ENCODE data around the gene ARRDC5. TPM values are rescaled to one million over a fixed set of nuclear protein-coding genes. Genes with fewer than 3 reads are reported as not detected.

The ARRDC5 gene
- total and polyA plus RNA-seq, 2 of the 13 experiments (the other 11 are each of a cell fraction or from before 2014, with no cell fraction given): not detected

DNA sequence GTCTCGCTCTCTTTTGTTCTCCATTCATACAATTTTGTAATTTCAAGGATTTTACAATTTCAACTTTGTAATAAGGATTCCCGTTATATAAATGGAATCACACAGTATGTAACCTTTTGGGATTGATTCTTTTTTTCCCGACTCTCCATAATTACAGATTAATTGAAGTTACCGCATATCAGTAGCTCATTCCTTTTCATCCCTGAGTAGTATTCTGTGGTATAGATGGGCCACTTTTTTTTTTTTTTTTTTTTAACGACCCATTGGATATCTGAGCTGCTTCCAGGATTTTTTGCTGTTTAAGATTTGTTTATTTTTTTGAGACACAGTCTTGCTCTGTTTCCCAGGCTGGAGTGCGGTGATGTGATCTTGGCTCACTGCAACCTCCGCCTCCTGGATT lies 34.4 kb upstream of the ARRDC5 start:
- no peaks in the 10 kb centered on the region for H3K79me2 ChIP-seq (ENCODE audit: insufficient read depth, low read length)
- no peak overlapping the region for H2AFZ ChIP-seq (ENCODE audit: low read length)
- DNase-seq (ENCODE audit: low spot score) (no peak), FAIRE-seq (no peak), ATAC-seq (no peak)
- no peak overlapping the region for H3K4me3 ChIP-seq (replicated peaks in 1 of 3; ENCODE audit: insufficient read depth in 1 of 3, low read depth in 2 of 3, low read length in 3 of 3)
- no peak overlapping the region for H3K27ac ChIP-seq (ENCODE audit: extremely low read length, insufficient read depth, low read length)
- no peaks in the 10 kb centered on the region for H4K20me1 ChIP-seq (ENCODE audit: insufficient read depth, low read length)
- ChIA-PET CTCF (ENCODE audit: low intra/inter-chr PET ratio, low total read pairs) (no interaction called here), POLR2A (no interaction called here)
- in situ Hi-C loops (cut with HindIII; ENCODE audit: extremely low pct_ligation_motif_present, low pct_unique_long_range_greater_than_20kb) (no loop called here), intact Hi-C loops (cut with micrococcal nuclease; ENCODE audit: unreplicated experiment) (no loop called here)
- H3K4me1 ChIP-seq (ENCODE audit: insufficient read depth, low read length): no peaks in the 10 kb centered on the region
- no TSS peak for BruUV-seq (replicated peaks)
- H3K27me3 ChIP-seq (ENCODE audit: control insufficient read depth in 1 of 2, insufficient read depth in 2 of 2, low read length in 2 of 2): no peaks in the 10 kb centered on the region
- peaks cover 12 to 58% of the 10 kb centered on the region in 2 experiments for H3K36me3 ChIP-seq (replicated peaks in 1 of 2; ENCODE audit: control insufficient read depth in 1 of 2, insufficient read depth in 2 of 2, low read length in 2 of 2)
- no peak overlapping the region for H3K9ac ChIP-seq (ENCODE audit: insufficient read depth, low read depth, low read length)
- no peaks in the 10 kb centered on the region for H3K9me3 ChIP-seq (ENCODE audit: low read length)
- WGBS (ENCODE audit: low lambda C conversion rate): 91% methylated on average over 7 of the region's 7 CpGs
- H3K4me2 ChIP-seq (ENCODE audit: low read depth, low read length): no peak overlapping the region
- no peak for TF ChIP-seq POGK (CRISPR knock-in tag; conservative IDR thresholded peaks at IDR 0.05)
- no peak for TF ChIP-seq MXI1 (IDR thresholded peaks at IDR 0.05; ENCODE audit: borderline replicate concordance, low read depth, low read length)
- no peak for TF ChIP-seq STAG1 (CRISPR knock-in tag; IDR thresholded peaks at IDR 0.05)
- TF ChIP-seq NFE2L1 (CRISPR knock-in tag; IDR thresholded peaks at IDR 0.05; ENCODE audit: borderline replicate concordance): no peak
- no peak for TF ChIP-seq MAFG (CRISPR knock-in tag; IDR thresholded peaks at IDR 0.05)
- TF ChIP-seq ZNF850 (CRISPR knock-in tag; conservative IDR thresholded peaks at IDR 0.05): no peak
- no peak for TF ChIP-seq GRHL1 (CRISPR knock-in tag; conservative IDR thresholded peaks at IDR 0.05)
- TF ChIP-seq, protein P1, sequence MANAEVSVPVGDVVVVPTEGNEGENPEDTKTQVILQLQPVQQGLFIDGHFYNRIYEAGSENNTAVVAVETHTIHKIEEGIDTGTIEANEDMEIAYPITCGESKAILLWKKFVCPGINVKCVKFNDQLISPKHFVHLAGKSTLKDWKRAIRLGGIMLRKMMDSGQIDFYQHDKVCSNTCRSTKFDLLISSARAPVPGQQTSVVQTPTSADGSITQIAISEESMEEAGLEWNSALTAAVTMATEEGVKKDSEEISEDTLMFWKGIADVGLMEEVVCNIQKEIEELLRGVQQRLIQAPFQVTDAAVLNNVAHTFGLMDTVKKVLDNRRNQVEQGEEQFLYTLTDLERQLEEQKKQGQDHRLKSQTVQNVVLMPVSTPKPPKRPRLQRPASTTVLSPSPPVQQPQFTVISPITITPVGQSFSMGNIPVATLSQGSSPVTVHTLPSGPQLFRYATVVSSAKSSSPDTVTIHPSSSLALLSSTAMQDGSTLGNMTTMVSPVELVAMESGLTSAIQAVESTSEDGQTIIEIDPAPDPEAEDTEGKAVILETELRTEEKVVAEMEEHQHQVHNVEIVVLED (CRISPR knock-in tag; IDR thresholded peaks at IDR 0.05; ENCODE audit: borderline replicate concordance): no peak
- TF ChIP-seq PHF8 (CRISPR knock-in tag; IDR thresholded peaks at IDR 0.05): no peak
- no peak for TF ChIP-seq MAFK (conservative IDR thresholded peaks at IDR 0.05 in 1 of 2, IDR thresholded peaks at IDR 0.05 in 1 of 2; ENCODE audit: low read length in 2 of 2)
- no peak for TF ChIP-seq ARNT2 (CRISPR knock-in tag; IDR thresholded peaks at IDR 0.05; ENCODE audit: low read depth)
- TF ChIP-seq, protein P2, sequence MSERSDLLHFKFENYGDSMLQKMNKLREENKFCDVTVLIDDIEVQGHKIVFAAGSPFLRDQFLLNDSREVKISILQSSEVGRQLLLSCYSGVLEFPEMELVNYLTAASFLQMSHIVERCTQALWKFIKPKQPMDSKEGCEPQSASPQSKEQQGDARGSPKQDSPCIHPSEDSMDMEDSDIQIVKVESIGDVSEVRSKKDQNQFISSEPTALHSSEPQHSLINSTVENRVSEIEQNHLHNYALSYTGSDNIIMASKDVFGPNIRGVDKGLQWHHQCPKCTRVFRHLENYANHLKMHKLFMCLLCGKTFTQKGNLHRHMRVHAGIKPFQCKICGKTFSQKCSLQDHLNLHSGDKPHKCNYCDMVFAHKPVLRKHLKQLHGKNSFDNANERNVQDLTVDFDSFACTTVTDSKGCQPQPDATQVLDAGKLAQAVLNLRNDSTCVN (CRISPR knock-in tag; IDR thresholded peaks at IDR 0.05; ENCODE audit: borderline replicate concordance): no peak
- TF ChIP-seq ZNF777 (CRISPR knock-in tag; IDR thresholded peaks at IDR 0.05): no peak
- no peak for TF ChIP-seq YEATS2 (CRISPR knock-in tag; IDR thresholded peaks at IDR 0.05; ENCODE audit: borderline replicate concordance)
- TF ChIP-seq TOPORS (CRISPR knock-in tag; IDR thresholded peaks at IDR 0.05): no peak
- TF ChIP-seq NFKB2 (CRISPR knock-in tag; IDR thresholded peaks at IDR 0.05; ENCODE audit: borderline replicate concordance): no peak
- TF ChIP-seq GZF1 (CRISPR knock-in tag; IDR thresholded peaks at IDR 0.05): no peak
